WTC11 (cell line): ENCODE data around the gene DDI2. TPM values are rescaled to one million over a fixed set of nuclear protein-coding genes. Genes with fewer than 3 reads are reported as not detected.
A peak's percentile ranks its signal among the peaks of the same experiment; 100 is the strongest.

ENCODE experiments used
- ATAC-seq: fragments of 200-7000 bp; cut with Tn5 transposase; 2 replicates; pipeline ENCODE4 v1.10.0; 2021; ENCODE audit warnings: mild to moderate bottlenecking, moderate library complexity
- CTCF ChIA-PET: fragments of 300-600 bp; sonication (Branson Sonifier 250); formaldehyde crosslinking; loops from one replicate; lab custom pipeline; 2021; ENCODE audit warnings: antibody characterized with exemption; lab: Charles Lee
- POLR2A ChIA-PET: fragments of 350-600 bp; sonication (Branson Sonifier 250); formaldehyde crosslinking; loops from one replicate; lab custom pipeline; 2021; ENCODE audit warnings: antibody characterized with exemption; lab: Charles Lee
- DNase-seq: peaks from one replicate; pipeline ENCODE4 v3.0.0; 2021; ENCODE audit warnings: low spot score
- H3K27ac Mint-ChIP-seq: 2 replicates; pipeline ENCODE4 v1.8.0; 2021; ENCODE audit warnings: mixed read lengths
- H3K27me3 Mint-ChIP-seq: 2 replicates; pipeline ENCODE4 v1.8.0; 2021; ENCODE audit warnings: low read depth, mild to moderate bottlenecking, moderate library complexity, mixed read lengths
- H3K36me3 Mint-ChIP-seq: 2 replicates; pipeline ENCODE4 v1.8.0; 2021; ENCODE audit warnings: mixed read lengths
- H3K4me1 Mint-ChIP-seq: 2 replicates; pipeline ENCODE4 v1.8.0; 2022; ENCODE audit warnings: mixed read lengths
- H3K4me3 Mint-ChIP-seq: 2 replicates; pipeline ENCODE4 v1.8.0; 2021; ENCODE audit warnings: mild to moderate bottlenecking, moderate library complexity, mixed read lengths
- H3K9me3 Mint-ChIP-seq: 2 replicates; pipeline ENCODE4 v1.8.0; 2021; ENCODE audit warnings: mixed read lengths
- ATF2 ChIP-seq: sonication (generic); formaldehyde crosslinking; IDR thresholded peaks from 2 replicates; pipeline ENCODE4 v1.8.1; 2022; ENCODE audit warnings: low read depth, missing genetic modification reagents, borderline replicate concordance
- CBFB ChIP-seq: sonication (generic); formaldehyde crosslinking; IDR thresholded peaks from 2 replicates; pipeline ENCODE4 v1.8.1; 2022; ENCODE audit warnings: mild to moderate bottlenecking, low read depth, missing genetic modification reagents
- CDX4 ChIP-seq: fragments of 250-450 bp; sonication (Bioruptor Pico); IDR thresholded peaks from 2 replicates; pipeline ENCODE4 v1.9.0; 2021; ENCODE audit warnings: moderate library complexity, mild to moderate bottlenecking, inconsistent platforms, borderline replicate concordance
- ETV6 ChIP-seq: sonication (generic); formaldehyde crosslinking; IDR thresholded peaks from 2 replicates; pipeline ENCODE4 v1.8.1; 2022; ENCODE audit warnings: mild to moderate bottlenecking, missing genetic modification reagents
- FOXJ3 ChIP-seq: sonication (generic); formaldehyde crosslinking; IDR thresholded peaks from 2 replicates; pipeline ENCODE4 v1.9.0; 2021; ENCODE audit warnings: missing genetic modification reagents, mild to moderate bottlenecking, borderline replicate concordance
- FOXP1 ChIP-seq: sonication (generic); formaldehyde crosslinking; IDR thresholded peaks from 2 replicates; pipeline ENCODE4 v1.8.0; 2022; ENCODE audit warnings: missing genetic modification reagents, mild to moderate bottlenecking, moderate library complexity, borderline replicate concordance
- GABPB1 ChIP-seq: sonication (generic); formaldehyde crosslinking; IDR thresholded peaks from 2 replicates; pipeline ENCODE4 v1.8.1; 2023; ENCODE audit warnings: mild to moderate bottlenecking, missing genetic modification reagents
- JUN ChIP-seq: sonication (generic); formaldehyde crosslinking; IDR thresholded peaks from 2 replicates; pipeline ENCODE4 v1.8.0; 2023; ENCODE audit warnings: mild to moderate bottlenecking, missing genetic modification reagents
- MLX ChIP-seq: sonication (generic); formaldehyde crosslinking; IDR thresholded peaks from 2 replicates; pipeline ENCODE4 v1.8.1; 2023; ENCODE audit warnings: mild to moderate bottlenecking, missing genetic modification reagents, moderate library complexity
- OVOL2 ChIP-seq: fragments of 250-450 bp; sonication (Bioruptor Pico); IDR thresholded peaks from 2 replicates; pipeline ENCODE4 v1.9.0; 2021; ENCODE audit warnings: mild to moderate bottlenecking, borderline replicate concordance
- PRRX2 ChIP-seq: fragments of 250-450 bp; sonication (Bioruptor Pico); IDR thresholded peaks from 2 replicates; pipeline ENCODE4 v1.8.0; 2021; ENCODE audit warnings: mild to moderate bottlenecking
- RELA ChIP-seq: sonication (generic); formaldehyde crosslinking; IDR thresholded peaks from 2 replicates; pipeline ENCODE4 v1.8.1; 2022; ENCODE audit warnings: missing genetic modification reagents, mild to moderate bottlenecking, borderline replicate concordance
- SMAD3 ChIP-seq: sonication (generic); formaldehyde crosslinking; IDR thresholded peaks from 2 replicates; pipeline ENCODE4 v1.8.0; 2022; ENCODE audit warnings: missing genetic modification reagents, mild to moderate bottlenecking, borderline replicate concordance
- SMAD4 ChIP-seq: sonication (generic); formaldehyde crosslinking; IDR thresholded peaks from 2 replicates; pipeline ENCODE4 v1.8.0; 2022; ENCODE audit warnings: mild to moderate bottlenecking, missing genetic modification reagents
- SP1 ChIP-seq: sonication (generic); formaldehyde crosslinking; conservative IDR thresholded peaks from 2 replicates; pipeline ENCODE4 v1.8.1; 2022; ENCODE audit warnings: missing genetic modification reagents
- TCF7 ChIP-seq: sonication (generic); formaldehyde crosslinking; IDR thresholded peaks from 2 replicates; pipeline ENCODE4 v1.8.0; 2022; ENCODE audit warnings: mild to moderate bottlenecking, low read depth, missing genetic modification reagents, moderate library complexity
- TP53 ChIP-seq: sonication (generic); formaldehyde crosslinking; IDR thresholded peaks from 2 replicates; pipeline ENCODE4 v1.8.1; 2023; ENCODE audit warnings: mild to moderate bottlenecking, missing genetic modification reagents
- ZNF121 ChIP-seq: sonication (generic); formaldehyde crosslinking; IDR thresholded peaks from 2 replicates; pipeline ENCODE4 v1.8.0; 2023; ENCODE audit warnings: missing genetic modification reagents
- ZNF219 ChIP-seq: sonication (generic); formaldehyde crosslinking; IDR thresholded peaks from 2 replicates; pipeline ENCODE4 v1.8.0; 2023; ENCODE audit warnings: missing genetic modification reagents, mild to moderate bottlenecking, borderline replicate concordance
- ZNF317 ChIP-seq: sonication (generic); formaldehyde crosslinking; IDR thresholded peaks from 2 replicates; pipeline ENCODE4 v1.8.1; 2023; ENCODE audit warnings: low read depth, mild to moderate bottlenecking, moderate library complexity, missing genetic modification reagents, borderline replicate concordance
- ZNF416 ChIP-seq: fragments of 250-450 bp; sonication (Bioruptor Pico); IDR thresholded peaks from 2 replicates; pipeline ENCODE4 v1.9.0; 2021; ENCODE audit warnings: mild to moderate bottlenecking, inconsistent platforms
- total RNA-seq: library from RNA; stranded (reverse); gene quantifications from 3 replicates; pipeline ENCODE4 v1.2.3, GENCODE V29; 2021
- TF ChIP-seq, protein P1 (sequence below): fragments of 250-450 bp; sonication (Bioruptor Pico); IDR thresholded peaks from 2 replicates; pipeline ENCODE4 v1.8.0; 2021; ENCODE audit warnings: mild to moderate bottlenecking
- TF ChIP-seq, protein P2 (sequence below): sonication (generic); formaldehyde crosslinking; conservative IDR thresholded peaks from 2 replicates; pipeline ENCODE4 v1.8.1; 2023; ENCODE audit warnings: mild to moderate bottlenecking, low read depth, missing genetic modification reagents, moderate library complexity
- TF ChIP-seq, protein P3 (sequence below): fragments of 250-450 bp; sonication (Bioruptor Pico); IDR thresholded peaks from 2 replicates; pipeline ENCODE4 v2.1.2; 2022; ENCODE audit warnings: mild to moderate bottlenecking, moderate library complexity

DDI2 gene
- total RNA-seq, 1 experiment from 2014 or later, result 34.2 TPM

- TF ChIP-seq OVOL2 (no peak), FOXJ3 (no peak), CDX4 (CRISPR knock-in tag) (no peak), ZNF416 (CRISPR knock-in tag) (no peak), SMAD3 (no peak), PRRX2 (CRISPR knock-in tag) (no peak), TP53 (CRISPR knock-in tag) (no peak), RELA (no peak), JUN (CRISPR knock-in tag) (no peak), ATF2 (CRISPR knock-in tag) (no peak), GABPB1 (CRISPR knock-in tag) (no peak)
- TF ChIP-seq, protein P1, sequence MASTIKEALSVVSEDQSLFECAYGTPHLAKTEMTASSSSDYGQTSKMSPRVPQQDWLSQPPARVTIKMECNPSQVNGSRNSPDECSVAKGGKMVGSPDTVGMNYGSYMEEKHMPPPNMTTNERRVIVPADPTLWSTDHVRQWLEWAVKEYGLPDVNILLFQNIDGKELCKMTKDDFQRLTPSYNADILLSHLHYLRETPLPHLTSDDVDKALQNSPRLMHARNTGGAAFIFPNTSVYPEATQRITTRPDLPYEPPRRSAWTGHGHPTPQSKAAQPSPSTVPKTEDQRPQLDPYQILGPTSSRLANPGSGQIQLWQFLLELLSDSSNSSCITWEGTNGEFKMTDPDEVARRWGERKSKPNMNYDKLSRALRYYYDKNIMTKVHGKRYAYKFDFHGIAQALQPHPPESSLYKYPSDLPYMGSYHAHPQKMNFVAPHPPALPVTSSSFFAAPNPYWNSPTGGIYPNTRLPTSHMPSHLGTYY (CRISPR knock-in tag), result no peak
- TF ChIP-seq, protein P2, sequence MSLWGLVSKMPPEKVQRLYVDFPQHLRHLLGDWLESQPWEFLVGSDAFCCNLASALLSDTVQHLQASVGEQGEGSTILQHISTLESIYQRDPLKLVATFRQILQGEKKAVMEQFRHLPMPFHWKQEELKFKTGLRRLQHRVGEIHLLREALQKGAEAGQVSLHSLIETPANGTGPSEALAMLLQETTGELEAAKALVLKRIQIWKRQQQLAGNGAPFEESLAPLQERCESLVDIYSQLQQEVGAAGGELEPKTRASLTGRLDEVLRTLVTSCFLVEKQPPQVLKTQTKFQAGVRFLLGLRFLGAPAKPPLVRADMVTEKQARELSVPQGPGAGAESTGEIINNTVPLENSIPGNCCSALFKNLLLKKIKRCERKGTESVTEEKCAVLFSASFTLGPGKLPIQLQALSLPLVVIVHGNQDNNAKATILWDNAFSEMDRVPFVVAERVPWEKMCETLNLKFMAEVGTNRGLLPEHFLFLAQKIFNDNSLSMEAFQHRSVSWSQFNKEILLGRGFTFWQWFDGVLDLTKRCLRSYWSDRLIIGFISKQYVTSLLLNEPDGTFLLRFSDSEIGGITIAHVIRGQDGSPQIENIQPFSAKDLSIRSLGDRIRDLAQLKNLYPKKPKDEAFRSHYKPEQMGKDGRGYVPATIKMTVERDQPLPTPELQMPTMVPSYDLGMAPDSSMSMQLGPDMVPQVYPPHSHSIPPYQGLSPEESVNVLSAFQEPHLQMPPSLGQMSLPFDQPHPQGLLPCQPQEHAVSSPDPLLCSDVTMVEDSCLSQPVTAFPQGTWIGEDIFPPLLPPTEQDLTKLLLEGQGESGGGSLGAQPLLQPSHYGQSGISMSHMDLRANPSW, result no peak
- no peak overlapping the region for H3K27ac Mint-ChIP-seq
- H3K27me3 Mint-ChIP-seq, result no peaks in the 10 kb centered on the region
- ATAC-seq, result no peak
- DNase-seq, result no peak
- H3K36me3 Mint-ChIP-seq, result peaks cover 17% of the 10 kb centered on the region; the same call in 1 of the 2 replicates
- no peaks in the 10 kb centered on the region for H3K9me3 Mint-ChIP-seq
- POLR2A ChIA-PET, result no interaction called here
- CTCF ChIA-PET, result interaction anchor here (0.6 kb wide), 1 partner anchor 354 kb away, joined by 5 read pairs; no protein-coding TSS in a partner anchor
- H3K4me3 Mint-ChIP-seq, result no peak overlapping the region
- H3K4me1 Mint-ChIP-seq, result peaks cover 25% of the 10 kb centered on the region
These were observed 6.2 kb downstream of the DDI2 start for GRCh38 chr1:15623435-15623834.

DNA sequence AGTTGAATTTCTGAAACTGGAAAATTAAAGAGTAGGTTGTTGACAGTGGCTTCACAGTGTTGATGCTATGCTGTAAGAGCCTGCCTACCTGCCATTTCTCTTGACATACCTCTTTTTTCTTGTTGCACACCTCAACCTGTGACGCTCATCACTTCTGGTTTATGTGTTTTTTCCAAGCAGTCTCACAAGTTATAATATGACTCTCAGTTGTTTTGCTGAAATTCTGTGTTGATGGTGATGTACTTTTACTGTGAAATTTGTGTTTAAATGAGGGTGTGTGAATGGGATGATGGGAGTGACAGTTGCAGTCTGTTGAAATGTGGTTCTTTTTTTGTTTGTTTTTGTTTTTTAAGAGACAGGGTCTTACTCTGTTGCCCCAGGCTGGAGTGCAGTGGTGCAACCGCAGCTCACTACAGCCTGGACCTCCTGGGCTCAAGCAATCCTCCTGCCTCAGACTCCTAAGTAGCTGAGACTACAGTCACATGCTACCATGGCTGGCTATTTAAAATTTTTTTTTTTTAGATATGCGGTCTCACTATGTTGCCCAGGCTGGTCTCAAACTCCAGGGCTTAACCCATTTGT, 7.0 kb downstream of the DDI2 start:
- CTCF ChIA-PET, result no interaction called here
- H3K4me3 Mint-ChIP-seq, result no peak overlapping the region

GRCh38 chr1:15625056-15625917, 8.0 kb downstream of the DDI2 start:
- Mint-ChIP-seq H3K27ac (peak overlapping the region; percentile 28; the same call in 1 of the 2 replicates), H3K4me3 (no peak overlapping the region), H3K36me3 (peaks cover 27% of the 10 kb centered on the region), H3K27me3 (no peaks in the 10 kb centered on the region), H3K4me1 (peaks cover 12% of the 10 kb centered on the region), H3K9me3 (no peaks in the 10 kb centered on the region)
- ATAC-seq, result no peak
- no peak for DNase-seq
- POLR2A ChIA-PET, result interaction anchor here (0.6 kb wide), 1 partner anchor 29 kb away, joined by 3 read pairs; no protein-coding TSS in a partner anchor
- CTCF ChIA-PET, result no interaction called here
- TF ChIP-seq FOXP1 (CRISPR knock-in tag), result no peak
- TF ChIP-seq ZNF317 (CRISPR knock-in tag), result no peak
- no peak for TF ChIP-seq MLX (CRISPR knock-in tag)
- TF ChIP-seq TCF7, result no peak
- TF ChIP-seq ZNF219, result no peak
- no peak for TF ChIP-seq TP53 (CRISPR knock-in tag)
- TF ChIP-seq ZNF121, result no peak
- TF ChIP-seq CBFB (CRISPR knock-in tag), result no peak
- no peak for TF ChIP-seq ETV6 (CRISPR knock-in tag)
- TF ChIP-seq, protein P3, sequence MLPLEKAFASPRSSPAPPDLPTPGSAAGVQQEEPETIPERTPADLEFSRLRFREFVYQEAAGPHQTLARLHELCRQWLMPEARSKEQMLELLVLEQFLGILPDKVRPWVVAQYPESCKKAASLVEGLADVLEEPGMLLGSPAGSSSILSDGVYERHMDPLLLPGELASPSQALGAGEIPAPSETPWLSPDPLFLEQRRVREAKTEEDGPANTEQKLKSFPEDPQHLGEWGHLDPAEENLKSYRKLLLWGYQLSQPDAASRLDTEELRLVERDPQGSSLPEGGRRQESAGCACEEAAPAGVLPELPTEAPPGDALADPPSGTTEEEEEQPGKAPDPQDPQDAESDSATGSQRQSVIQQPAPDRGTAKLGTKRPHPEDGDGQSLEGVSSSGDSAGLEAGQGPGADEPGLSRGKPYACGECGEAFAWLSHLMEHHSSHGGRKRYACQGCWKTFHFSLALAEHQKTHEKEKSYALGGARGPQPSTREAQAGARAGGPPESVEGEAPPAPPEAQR (CRISPR knock-in tag), result no peak
- TF ChIP-seq SMAD4 (CRISPR knock-in tag), result no peak

More for the DNA sequence above, 7.0 kb downstream of the DDI2 start:
- Mint-ChIP-seq H3K27me3 (no peaks in the 10 kb centered on the region), H3K27ac (peak overlapping the region; percentile 64), H3K9me3 (no peaks in the 10 kb centered on the region), H3K4me1 (peaks cover 20% of the 10 kb centered on the region), H3K36me3 (peaks cover 21% of the 10 kb centered on the region; the same call in 1 of the 2 replicates)
- POLR2A ChIA-PET, result interaction anchor here (0.6 kb wide), 1 partner anchor 28 kb away, joined by 3 read pairs; no protein-coding TSS in a partner anchor
- no peak for DNase-seq
- ATAC-seq, result no peak
- TF ChIP-seq ZNF121 (peak; percentile 50; the same call in 1 of the 2 replicates), SP1 (no peak), ETV6 (CRISPR knock-in tag) (no peak)
